Esophagus squamous epithelium (tissue), 5 donors: ENCODE measurements around the gene IL10RA. TPM values are rescaled to one million over a fixed set of nuclear protein-coding genes. Genes with fewer than 3 reads are reported as not detected.

ENCODE experiments used
- DNase-seq: peaks from one replicate; lab custom pipeline; 2025; lab: John Stamatoyannopoulos, UW
- H3K27ac ChIP-seq, 4 donors: fragments of 200-600 bp; sonication (generic); one replicate each; pipeline ENCODE4 v1.5.1; 2016 to 2019; ENCODE audit warnings: mild to moderate bottlenecking in 1 of 4
- H3K27me3 ChIP-seq, 4 donors: fragments of 200-600 bp; sonication (generic); 1 replicate in 3 of 4; 2 replicates in 1 of 4; pipeline versions ENCODE4 v1.5.1 to v1.6.0; 2017 to 2021; ENCODE audit warnings: antibody characterized with exemption in 1 of 4
- H3K36me3 ChIP-seq, 3 donors: fragments of 200-600 bp; sonication (generic); one replicate each; pipeline ENCODE4 v1.5.1; 2016 to 2019
- H3K4me1 ChIP-seq, 3 donors: fragments of 200-600 bp; sonication (generic); one replicate each; pipeline ENCODE4 v1.5.1; 2017 to 2019
- H3K4me3 ChIP-seq, 4 donors: fragments of 200-600 bp; sonication (generic); 1 replicate in 3 of 4; 2 replicates in 1 of 4; pipeline ENCODE4 v1.5.1; 2016 to 2019; ENCODE audit warnings: mild to moderate bottlenecking in 2 of 4, moderate library complexity in 1 of 4
- H3K9me3 ChIP-seq, 3 donors: fragments of 200-600 bp; sonication (generic); one replicate each; pipeline ENCODE4 v1.5.1; 2016 to 2019
- POLR2A ChIP-seq, 4 donors: fragments of 450-650 bp; IDR thresholded peaks; one replicate each; pipeline ENCODE4 v1.6.1; 2017; ENCODE audit warnings: antibody characterized with exemption in 4 of 4, mild to moderate bottlenecking in 4 of 4, moderate library complexity in 3 of 4
- WGBS, 2 donors: methylation state at CpG; one replicate each; pipeline ENCODE4 v1.1.5; 2018; 5-methylcytosine and 5-hydroxymethylcytosine counted together
- intact Hi-C: fragments of 100-400 bp; cut with DNase I; formaldehyde crosslinking; loops from one replicate; pipeline ENCODE4 v1.15.0; 2022
- total RNA-seq, 4 donors: library from RNA; depleted of rRNA; stranded (reverse); fragments of >200 nt; gene quantifications; one replicate each; pipeline ENCODE4 v1.1.0, GENCODE V29; 2016
- TF ChIP-seq, protein P1 (sequence below), 6 experiments: fragments of 450-650 bp in 4 of 6; fragments of 200-600 bp in 2 of 6; sonication (generic) in 2 of 6; IDR thresholded peaks; one replicate each; pipeline ENCODE4 v1.5.1; 2016 to 2019; ENCODE audit warnings: antibody characterized with exemption in 6 of 6, mild to moderate bottlenecking in 4 of 6, moderate library complexity in 4 of 6
- donor health status: DM: yes; HTN: yes; CAD: no.

Gene IL10RA
- total RNA-seq, 4 donors from 2014 or later, result 2.2 to 21.2 (median 11.3) TPM

DNA sequence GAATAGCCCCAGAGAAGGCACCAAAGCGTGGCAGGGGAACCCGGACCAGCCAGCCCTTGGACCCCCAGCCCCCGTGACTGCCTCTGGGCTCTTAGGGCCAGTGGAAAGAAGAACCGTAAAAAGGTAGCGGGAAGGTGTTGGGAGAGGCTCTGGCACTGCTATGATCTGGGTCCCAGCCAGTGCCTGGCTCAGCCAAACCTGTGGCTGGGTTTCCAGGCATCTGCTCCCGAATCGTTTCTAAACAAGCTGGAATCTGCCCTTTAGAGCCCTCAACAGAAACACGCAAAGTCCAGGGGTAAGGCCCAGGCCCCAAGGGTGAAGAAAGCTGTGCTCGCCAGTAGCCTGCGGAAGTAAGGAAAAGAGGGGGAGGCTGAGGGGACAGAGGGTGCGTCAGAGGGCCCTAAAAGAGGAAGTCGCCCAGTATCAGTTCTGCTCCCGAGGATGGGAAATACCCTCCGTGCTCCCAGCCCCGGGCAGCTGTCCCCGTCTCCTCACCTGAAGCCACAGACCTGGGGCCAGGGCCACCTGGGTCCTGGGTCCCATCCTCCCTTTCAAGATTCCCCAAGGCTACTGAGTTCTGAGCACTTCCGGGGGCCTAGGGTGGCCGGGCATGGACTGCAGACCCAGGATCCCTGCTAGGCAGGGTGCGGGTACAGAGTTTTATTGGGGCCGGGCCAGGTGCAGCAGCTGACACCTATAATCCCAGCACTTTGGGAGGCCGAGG is 24.7 kb downstream of the IL10RA start:
- Histone ChIP-seq H3K27ac (peak overlapping the region; percentile 63 to 85 (median 71)), H3K27me3 (peaks cover 0 to 8% (median 0%) of the 10 kb centered on the region in 4 donors), H3K36me3 (no peaks in the 10 kb centered on the region), H3K4me3 (peak overlapping the region in 1 of 4 donors; percentile 12), H3K4me1 (peaks cover 15 to 70% (median 33%) of the 10 kb centered on the region in 3 donors), H3K9me3 (no peaks in the 10 kb centered on the region)
- TF ChIP-seq, protein P1, sequence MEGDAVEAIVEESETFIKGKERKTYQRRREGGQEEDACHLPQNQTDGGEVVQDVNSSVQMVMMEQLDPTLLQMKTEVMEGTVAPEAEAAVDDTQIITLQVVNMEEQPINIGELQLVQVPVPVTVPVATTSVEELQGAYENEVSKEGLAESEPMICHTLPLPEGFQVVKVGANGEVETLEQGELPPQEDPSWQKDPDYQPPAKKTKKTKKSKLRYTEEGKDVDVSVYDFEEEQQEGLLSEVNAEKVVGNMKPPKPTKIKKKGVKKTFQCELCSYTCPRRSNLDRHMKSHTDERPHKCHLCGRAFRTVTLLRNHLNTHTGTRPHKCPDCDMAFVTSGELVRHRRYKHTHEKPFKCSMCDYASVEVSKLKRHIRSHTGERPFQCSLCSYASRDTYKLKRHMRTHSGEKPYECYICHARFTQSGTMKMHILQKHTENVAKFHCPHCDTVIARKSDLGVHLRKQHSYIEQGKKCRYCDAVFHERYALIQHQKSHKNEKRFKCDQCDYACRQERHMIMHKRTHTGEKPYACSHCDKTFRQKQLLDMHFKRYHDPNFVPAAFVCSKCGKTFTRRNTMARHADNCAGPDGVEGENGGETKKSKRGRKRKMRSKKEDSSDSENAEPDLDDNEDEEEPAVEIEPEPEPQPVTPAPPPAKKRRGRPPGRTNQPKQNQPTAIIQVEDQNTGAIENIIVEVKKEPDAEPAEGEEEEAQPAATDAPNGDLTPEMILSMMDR (IDR thresholded peaks at IDR 0.05), result no peak
- peak in 1 of 4 donors; percentile 22 for TF ChIP-seq POLR2A (IDR thresholded peaks at IDR 0.05)
- intact Hi-C loops, result no loop called here
- DNase-seq, result no peak
- WGBS, 2 donors, result 26 to 40% methylated on average over 13 to 21 of the region's 21 CpGs

DNA sequence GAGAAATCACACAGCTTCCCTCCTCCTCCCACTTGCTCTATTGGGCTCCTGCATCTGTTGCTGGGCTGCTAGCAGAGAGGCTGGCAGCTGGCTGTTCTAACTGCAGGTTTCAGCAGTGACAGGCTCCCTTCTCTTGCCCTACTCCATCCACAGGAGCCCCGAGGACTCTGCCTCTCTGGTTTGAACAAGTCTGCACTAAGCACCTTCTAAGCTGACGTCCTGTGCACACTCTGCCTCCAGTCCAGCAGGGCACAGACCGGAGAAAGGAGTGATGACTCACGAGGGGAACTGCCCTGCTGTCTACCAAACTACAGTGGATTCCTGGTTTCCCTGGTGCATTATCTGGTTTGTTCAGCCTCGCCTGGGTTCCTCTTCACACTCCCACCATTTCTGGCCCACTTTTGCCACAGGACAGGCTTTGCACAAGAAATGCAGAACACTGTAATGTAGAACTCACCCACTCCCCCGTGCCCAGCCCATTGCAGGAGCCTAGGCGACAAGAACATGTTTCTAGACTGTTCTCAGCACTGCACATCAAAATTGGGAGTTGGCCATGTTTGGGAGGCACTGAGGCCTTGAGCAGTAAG is 26.0 kb downstream of the IL10RA start:
- no peak overlapping the region for H3K4me3 ChIP-seq
- peaks cover 15 to 58% (median 29%) of the 10 kb centered on the region in 3 donors for H3K4me1 ChIP-seq
- H3K36me3 ChIP-seq, result no peaks in the 10 kb centered on the region
- TF ChIP-seq, protein P1 (IDR thresholded peaks at IDR 0.05), result no peak
- no peak for TF ChIP-seq POLR2A (IDR thresholded peaks at IDR 0.05)
- no peaks in the 10 kb centered on the region for H3K9me3 ChIP-seq
- intact Hi-C loops, result no loop called here
- 27 to 29% methylated on average over 3 to 5 of the region's 7 CpGs for WGBS, 2 donors
- no peak for DNase-seq
- H3K27ac ChIP-seq, result peak overlapping the region; percentile 63 to 81 (median 71)
- H3K27me3 ChIP-seq, result peaks cover 0 to 8% (median 0%) of the 10 kb centered on the region in 4 donors

DNA sequence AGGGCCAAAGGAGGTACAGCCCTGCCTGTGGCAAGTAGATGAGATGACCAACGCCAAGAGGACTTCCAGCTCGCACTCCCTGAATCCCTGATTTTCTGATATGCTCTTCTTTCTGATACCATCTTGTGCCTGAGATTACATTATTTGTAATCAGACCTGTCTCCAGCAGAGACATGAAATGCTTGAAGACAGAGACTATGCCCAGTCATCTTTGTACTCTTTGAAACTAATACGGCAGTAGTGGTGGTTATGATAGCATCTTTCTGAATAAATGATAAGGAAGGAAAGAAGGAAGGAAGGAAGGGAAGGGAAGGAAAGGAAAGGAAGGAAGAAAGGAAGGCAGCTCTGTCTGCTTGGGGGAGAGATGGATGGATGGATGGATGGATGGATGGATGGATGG is 27.8 kb downstream of the IL10RA start:
- TF ChIP-seq, protein P1 (IDR thresholded peaks at IDR 0.05), result no peak
- TF ChIP-seq POLR2A (IDR thresholded peaks at IDR 0.05), result no peak
- intact Hi-C loops, result no loop called here
- no peak overlapping the region for H3K27ac ChIP-seq
- no peaks in the 10 kb centered on the region for H3K36me3 ChIP-seq
- peaks cover 15 to 42% (median 21%) of the 10 kb centered on the region in 3 donors for H3K4me1 ChIP-seq
- H3K27me3 ChIP-seq, result peaks cover 0 to 14% (median 0%) of the 10 kb centered on the region in 4 donors
- 91 to 97% methylated on average over 3 of the region's 3 CpGs for WGBS, 2 donors
- no peak overlapping the region for H3K4me3 ChIP-seq
- DNase-seq, result no peak
- H3K9me3 ChIP-seq, result peaks cover 0 to 3% (median 0%) of the 10 kb centered on the region in 3 donors

DNA sequence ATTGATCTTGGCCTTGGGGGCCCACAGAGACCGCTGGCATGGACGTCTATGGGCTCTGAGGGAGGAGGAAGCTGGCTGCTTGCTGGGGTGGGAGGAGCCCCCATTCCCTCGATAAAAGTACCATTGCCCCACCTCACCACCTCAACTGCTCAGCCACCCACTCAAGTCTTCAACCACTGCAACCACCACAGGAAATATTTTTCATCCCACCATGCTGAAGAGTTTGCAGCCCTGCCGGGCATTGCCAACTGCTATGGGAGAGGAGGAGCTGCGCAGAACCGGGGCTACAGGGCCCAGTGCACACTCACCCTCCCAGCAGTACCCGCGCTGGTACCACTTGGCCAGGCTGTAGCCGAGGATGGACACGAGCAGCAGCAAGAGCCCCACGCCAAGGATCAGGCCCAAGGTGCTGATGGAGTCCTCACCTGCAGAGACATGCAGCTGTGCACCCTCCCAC is 29.2 kb downstream of the IL10RA start:
- intact Hi-C loops, result no loop called here
- no peak overlapping the region for H3K27ac ChIP-seq
- H3K4me1 ChIP-seq, result peaks cover 15 to 28% (median 21%) of the 10 kb centered on the region in 3 donors
- DNase-seq, result no peak
- WGBS, 2 donors, result 77 to 90% methylated on average over 2 to 11 of the region's 11 CpGs
- H3K27me3 ChIP-seq, result peaks cover 0 to 11% (median 0%) of the 10 kb centered on the region in 4 donors
- no peaks in the 10 kb centered on the region for H3K36me3 ChIP-seq
- H3K4me3 ChIP-seq, result no peak overlapping the region
- TF ChIP-seq, protein P1 (IDR thresholded peaks at IDR 0.05), result no peak
- TF ChIP-seq POLR2A (IDR thresholded peaks at IDR 0.05), result no peak
- H3K9me3 ChIP-seq, result peaks cover 0 to 3% (median 0%) of the 10 kb centered on the region in 3 donors

DNA sequence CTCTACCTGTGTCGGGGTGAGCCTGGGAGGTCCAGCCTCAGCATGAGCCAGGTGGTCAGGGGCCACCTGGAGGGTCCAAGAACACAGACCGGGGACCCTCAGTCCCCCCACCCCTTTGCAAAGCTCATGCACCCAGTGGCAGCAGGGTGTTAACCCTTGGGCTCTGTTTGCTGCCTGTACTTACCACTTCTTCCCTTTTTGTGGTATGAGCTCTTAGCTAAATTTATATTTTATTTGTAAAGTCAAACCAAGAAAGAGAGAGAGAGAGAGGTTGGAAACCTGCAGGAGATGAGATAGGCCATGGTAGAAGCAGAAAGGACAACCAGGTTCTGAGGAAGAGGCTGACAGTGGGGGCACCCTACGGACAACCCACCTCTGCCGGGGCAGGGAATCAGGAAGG is 29.9 kb downstream of the IL10RA start:
- Histone ChIP-seq H3K27me3 (peaks cover 0 to 7% (median 0%) of the 10 kb centered on the region in 4 donors), H3K27ac (no peak overlapping the region), H3K4me3 (no peak overlapping the region), H3K4me1 (peaks cover 15 to 21% (median 19%) of the 10 kb centered on the region in 3 donors), H3K36me3 (no peaks in the 10 kb centered on the region), H3K9me3 (peaks cover 0 to 3% (median 0%) of the 10 kb centered on the region in 3 donors)
- TF ChIP-seq, protein P1 (IDR thresholded peaks at IDR 0.05), result no peak
- no peak for TF ChIP-seq POLR2A (IDR thresholded peaks at IDR 0.05)
- DNase-seq, result no peak
- WGBS, 2 donors, result 56 to 76% methylated on average over 3 of the region's 4 CpGs
- intact Hi-C loops, result no loop called here
